Tibial artery (tissue), 4 donors: Measurements from ENCODE around the gene HTR1A.

Source experiments
- DNase-seq, 2 donors: peaks; one replicate each; pipeline ENCODE4 v3.0.0-alpha.2; 2019
- H3K27ac ChIP-seq, 2 donors: fragments of 200-600 bp; sonication (generic) in 1 of 2; 1 replicate in 1 of 2; 2 replicates in 1 of 2; pipeline ENCODE4 v1.5.1; 2018 to 2019; ENCODE audit warnings: mild to moderate bottlenecking in 1 of 2
- H3K27me3 ChIP-seq, 2 donors: fragments of 200-600 bp; sonication (generic) in 1 of 2; one replicate each; pipeline versions ENCODE4 v1.5.1 to v1.6.0; 2016 to 2019
- H3K36me3 ChIP-seq, 3 donors: fragments of 200-600 bp; sonication (generic) in 2 of 3; one replicate each; pipeline ENCODE4 v1.5.1; 2016 to 2019; ENCODE audit warnings: mild to moderate bottlenecking in 2 of 3
- H3K4me1 ChIP-seq, 4 donors: fragments of 200-600 bp; sonication (generic) in 2 of 4; 1 replicate in 3 of 4; 2 replicates in 1 of 4; pipeline ENCODE4 v1.5.1; 2016 to 2019
- H3K4me3 ChIP-seq, 2 donors: fragments of 200-600 bp; sonication (generic) in 1 of 2; 1 replicate in 1 of 2; 2 replicates in 1 of 2; pipeline ENCODE4 v1.5.1; 2018 to 2019; ENCODE audit warnings: mild to moderate bottlenecking in 2 of 2
- H3K9me3 ChIP-seq, 3 donors: fragments of 200-600 bp; sonication (generic) in 1 of 3; one replicate each; pipeline ENCODE4 v1.5.1; 2016 to 2019
- intact Hi-C: fragments of 100-400 bp; cut with DNase I; formaldehyde crosslinking; loops from one replicate; pipeline ENCODE4 v1.15.0; 2023; ENCODE audit warnings: low total_unique reads
- TF ChIP-seq, protein P1 (sequence below), 2 experiments: fragments of 200-600 bp in 1 of 2; fragments of 450-650 bp in 1 of 2; IDR thresholded peaks; one replicate each; pipeline ENCODE4 v1.5.1; 2017 to 2019; ENCODE audit warnings: antibody characterized with exemption in 2 of 2, mild to moderate bottlenecking in 1 of 2, moderate library complexity in 1 of 2

HTR1A gene

DNA sequence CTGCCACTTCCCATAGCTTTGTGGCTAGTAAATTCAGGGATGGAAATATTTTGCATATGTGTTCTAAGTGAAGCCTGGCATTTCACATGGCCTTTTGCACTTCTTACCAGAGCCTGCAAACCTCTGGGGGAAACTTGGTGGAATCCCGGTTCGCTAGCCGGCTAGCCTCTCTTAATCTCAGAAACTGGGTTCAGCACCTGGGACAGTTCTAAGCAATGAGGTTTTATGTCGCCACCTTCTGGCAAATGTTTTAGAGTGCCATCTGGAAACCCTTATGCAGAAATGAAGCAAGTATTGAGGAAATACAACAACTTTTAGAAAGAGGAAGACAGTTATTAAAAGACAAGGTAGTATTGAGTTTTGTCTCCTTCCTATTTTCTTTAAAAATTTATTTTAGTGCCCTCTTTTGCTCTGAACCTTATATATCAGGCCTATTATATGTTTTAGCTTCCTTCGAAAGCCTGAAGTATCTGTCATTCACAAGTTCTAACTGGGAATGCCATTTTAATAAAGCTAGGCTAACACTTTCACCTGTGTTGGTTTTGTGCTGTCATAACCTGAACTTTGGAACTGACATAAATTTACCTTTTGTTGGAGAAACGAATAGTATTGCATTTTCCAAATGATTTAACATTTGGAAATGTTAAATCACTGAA, 963 bp upstream of the HTR1A start:
- peaks cover 0 to 45% of the 10 kb centered on the region in 2 donors for H3K27me3 ChIP-seq
- intact Hi-C loops: no loop called here

DNA sequence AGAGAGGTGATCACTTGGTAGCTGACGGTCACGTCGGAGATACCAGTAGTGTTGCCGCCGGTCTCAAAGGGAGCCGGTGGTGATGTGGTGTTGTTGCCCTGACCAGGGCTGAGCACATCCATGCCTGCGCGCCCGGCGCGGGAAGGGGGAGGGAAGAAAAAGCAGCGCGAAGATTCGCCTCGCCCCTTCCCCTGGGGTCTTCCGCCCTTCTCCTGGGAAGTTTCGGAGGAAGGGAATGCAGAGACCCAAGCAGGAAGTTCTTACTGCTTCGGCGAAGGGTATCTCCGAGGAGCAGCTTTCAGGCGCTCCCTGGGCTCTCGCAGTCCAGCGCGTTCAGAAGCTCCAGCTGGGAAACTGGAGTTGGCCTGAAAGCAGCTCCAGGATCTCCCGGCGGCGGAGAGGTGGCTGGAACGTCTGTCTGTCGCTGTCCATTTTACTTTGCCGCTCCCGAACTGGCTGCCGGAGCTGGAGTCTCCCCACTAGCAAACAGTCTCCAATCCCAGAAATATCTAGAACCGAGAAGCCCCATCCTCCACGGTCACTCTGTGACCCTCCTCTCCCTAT, 565 bp downstream of the HTR1A start:
- no peak overlapping the region for H3K27ac ChIP-seq
- no peak for DNase-seq
- H3K36me3 ChIP-seq: no peaks in the 10 kb centered on the region
- intact Hi-C loops: no loop called here
- H3K27me3 ChIP-seq: peaks cover 0 to 45% of the 10 kb centered on the region in 2 donors
- TF ChIP-seq, protein P1, sequence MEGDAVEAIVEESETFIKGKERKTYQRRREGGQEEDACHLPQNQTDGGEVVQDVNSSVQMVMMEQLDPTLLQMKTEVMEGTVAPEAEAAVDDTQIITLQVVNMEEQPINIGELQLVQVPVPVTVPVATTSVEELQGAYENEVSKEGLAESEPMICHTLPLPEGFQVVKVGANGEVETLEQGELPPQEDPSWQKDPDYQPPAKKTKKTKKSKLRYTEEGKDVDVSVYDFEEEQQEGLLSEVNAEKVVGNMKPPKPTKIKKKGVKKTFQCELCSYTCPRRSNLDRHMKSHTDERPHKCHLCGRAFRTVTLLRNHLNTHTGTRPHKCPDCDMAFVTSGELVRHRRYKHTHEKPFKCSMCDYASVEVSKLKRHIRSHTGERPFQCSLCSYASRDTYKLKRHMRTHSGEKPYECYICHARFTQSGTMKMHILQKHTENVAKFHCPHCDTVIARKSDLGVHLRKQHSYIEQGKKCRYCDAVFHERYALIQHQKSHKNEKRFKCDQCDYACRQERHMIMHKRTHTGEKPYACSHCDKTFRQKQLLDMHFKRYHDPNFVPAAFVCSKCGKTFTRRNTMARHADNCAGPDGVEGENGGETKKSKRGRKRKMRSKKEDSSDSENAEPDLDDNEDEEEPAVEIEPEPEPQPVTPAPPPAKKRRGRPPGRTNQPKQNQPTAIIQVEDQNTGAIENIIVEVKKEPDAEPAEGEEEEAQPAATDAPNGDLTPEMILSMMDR (IDR thresholded peaks at IDR 0.05): no peak
- peaks cover 0 to 6% (median 0%) of the 10 kb centered on the region in 3 donors for H3K9me3 ChIP-seq
- no peak overlapping the region for H3K4me3 ChIP-seq
- H3K4me1 ChIP-seq: no peaks in the 10 kb centered on the region

More for the DNA sequence above, 963 bp upstream of the HTR1A start:
- TF ChIP-seq, protein P1 (IDR thresholded peaks at IDR 0.05): peak in 1 of 2 experiments; percentile 30
- no peak for DNase-seq
- Histone ChIP-seq H3K4me1 (no peaks in the 10 kb centered on the region), H3K9me3 (peaks cover 0 to 6% (median 0%) of the 10 kb centered on the region in 3 donors), H3K4me3 (no peak overlapping the region), H3K27ac (no peak overlapping the region), H3K36me3 (no peaks in the 10 kb centered on the region)

DNA sequence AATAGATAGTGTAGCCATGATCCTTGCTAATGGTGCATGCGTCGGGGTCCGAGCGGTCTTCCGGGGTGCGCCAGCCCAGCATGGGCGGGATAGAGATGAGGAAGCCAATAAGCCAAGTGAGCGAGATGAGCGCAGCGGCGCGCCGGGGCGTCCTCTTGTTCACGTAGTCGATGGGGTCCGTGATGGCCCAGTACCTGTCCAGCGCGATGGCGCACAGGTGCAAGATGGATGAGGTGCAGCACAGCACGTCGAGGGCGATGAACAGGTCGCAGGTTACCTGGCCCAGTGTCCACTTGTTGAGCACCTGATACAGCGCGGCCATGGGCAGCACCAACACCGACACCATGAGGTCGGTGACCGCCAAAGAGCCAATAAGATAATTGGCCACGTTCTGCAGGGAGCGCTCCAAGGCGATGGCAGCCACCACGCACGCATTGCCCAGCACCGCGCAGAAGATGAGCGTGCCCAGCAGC, 1.1 kb downstream of the HTR1A start:
- TF ChIP-seq, protein P1 (IDR thresholded peaks at IDR 0.05): no peak
- no peak for DNase-seq
- Histone ChIP-seq H3K36me3 (no peaks in the 10 kb centered on the region), H3K4me1 (no peaks in the 10 kb centered on the region), H3K4me3 (no peak overlapping the region), H3K27ac (no peak overlapping the region), H3K9me3 (peaks cover 0 to 6% (median 0%) of the 10 kb centered on the region in 3 donors), H3K27me3 (peaks cover 0 to 45% of the 10 kb centered on the region in 2 donors)
- intact Hi-C loops: no loop called here

DNA sequence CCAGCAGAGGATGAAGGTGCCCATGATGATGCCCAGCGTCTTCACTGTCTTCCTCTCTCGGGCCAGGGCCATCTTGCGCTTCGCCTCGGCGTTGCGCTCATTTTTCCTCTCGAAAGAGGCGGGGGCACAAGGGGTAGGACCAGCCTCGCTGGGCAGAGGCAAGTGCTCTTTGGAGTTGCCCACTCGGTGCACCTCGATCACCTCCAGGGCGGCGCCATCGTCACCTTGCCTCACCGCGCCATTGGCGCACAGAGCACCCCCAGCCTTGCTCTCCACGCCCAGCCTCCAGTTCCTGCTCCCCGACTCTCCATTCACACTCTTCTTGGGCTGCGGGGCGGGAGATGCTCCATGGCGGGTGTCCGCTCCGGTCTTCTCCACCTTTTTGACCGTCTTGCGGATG, 1.6 kb downstream of the HTR1A start:
- peaks cover 0 to 6% (median 0%) of the 10 kb centered on the region in 3 donors for H3K9me3 ChIP-seq
- DNase-seq: no peak
- H3K4me3 ChIP-seq: no peak overlapping the region
- H3K27me3 ChIP-seq: peaks cover 0 to 45% of the 10 kb centered on the region in 2 donors
- H3K36me3 ChIP-seq: no peaks in the 10 kb centered on the region
- H3K4me1 ChIP-seq: no peaks in the 10 kb centered on the region
- H3K27ac ChIP-seq: no peak overlapping the region
- intact Hi-C loops: no loop called here
- TF ChIP-seq, protein P1 (IDR thresholded peaks at IDR 0.05): no peak

DNA sequence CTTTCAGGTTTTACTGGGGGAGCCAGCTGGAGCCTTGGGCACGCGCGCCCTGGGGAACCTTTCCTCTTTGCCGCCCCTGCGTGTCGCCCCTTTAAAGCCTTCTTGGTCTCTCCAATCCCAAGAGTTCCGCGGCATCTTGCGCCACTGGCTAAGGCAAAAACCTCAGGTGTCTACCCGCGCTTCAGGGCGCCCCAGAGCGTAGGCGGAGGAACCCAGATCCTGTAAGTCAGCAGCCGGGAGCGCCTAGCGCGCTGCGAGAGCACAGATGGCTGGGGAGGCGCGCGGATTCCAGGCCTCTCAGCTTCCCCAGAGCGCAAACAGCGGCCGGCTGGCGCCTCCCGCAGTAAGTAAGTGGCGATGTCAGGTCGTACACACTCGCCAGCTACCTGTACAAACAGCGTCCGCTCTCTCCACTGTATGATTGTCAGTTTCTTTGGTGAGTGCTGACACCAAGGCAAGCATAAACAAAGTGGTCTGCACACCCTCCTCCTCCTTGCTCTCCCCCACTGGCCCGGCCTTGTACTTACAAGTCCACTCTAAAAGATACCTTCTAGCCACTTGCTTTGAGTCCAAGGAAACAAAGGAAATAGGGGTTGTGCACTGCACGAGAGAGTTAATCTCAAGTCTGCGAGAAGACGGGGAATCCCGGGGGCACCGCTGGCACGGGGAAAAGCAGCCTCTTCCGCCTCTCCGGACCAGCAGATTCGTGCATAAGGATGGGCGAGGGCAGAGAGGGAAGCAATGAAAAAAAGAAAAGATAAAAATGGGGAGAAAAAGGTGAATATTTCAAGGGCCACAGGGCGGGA, 2.9 kb downstream of the HTR1A start:
- peaks cover 0 to 45% of the 10 kb centered on the region in 2 donors for H3K27me3 ChIP-seq
- H3K36me3 ChIP-seq: no peaks in the 10 kb centered on the region
- no peak overlapping the region for H3K4me3 ChIP-seq
- intact Hi-C loops: no loop called here
- no peaks in the 10 kb centered on the region for H3K4me1 ChIP-seq
- peaks cover 0 to 6% (median 0%) of the 10 kb centered on the region in 3 donors for H3K9me3 ChIP-seq
- DNase-seq: no peak
- TF ChIP-seq, protein P1 (IDR thresholded peaks at IDR 0.05): no peak
- no peak overlapping the region for H3K27ac ChIP-seq
